ENCODE data around the gene DIAPH3.

GRCh38 chr13:59689057-59689456 is 474.7 kb downstream of the DIAPH3 start:
- TF ChIP-seq CTCF (IDR thresholded peaks at IDR 0.05), result no peak
- TF ChIP-seq EP300 (IDR thresholded peaks at IDR 0.05), result no peak
- TF ChIP-seq POLR2A (IDR thresholded peaks at IDR 0.05), result no peak
